Endometrium (tissue), 2 donors: ENCODE measurements around the gene CLCN7.
"Not testable (repeated sequence)": the region's sequence is repeated elsewhere in the genome, so short reads cannot be mapped to it uniquely, and the experiment has no call there.

Experiments
- FAIRE-seq: peaks from 2 replicates; lab custom pipeline; 2012; peaks lifted over from hg19 to GRCh38; lab: Jason Lieb, UNC
- donor health status: control.
- donor health status: control.

The CLCN7 gene

GRCh38 chr16:1487395-1488053 is 12.7 kb upstream of the CLCN7 start:
- FAIRE-seq: no peak

- FAIRE-seq: no peak
These were observed 11.9 kb upstream of the CLCN7 start for GRCh38 chr16:1486551-1487390.

GRCh38 chr16:1485847-1486496 is 11.1 kb upstream of the CLCN7 start:
- FAIRE-seq: no peak

GRCh38 chr16:1481906-1482835 is 7.3 kb upstream of the CLCN7 start:
- no peak for FAIRE-seq

GRCh38 chr16:1478937-1479336 is 4.1 kb upstream of the CLCN7 start:
- FAIRE-seq: not testable (repeated sequence)

GRCh38 chr16:1477033-1477432 is 2.2 kb upstream of the CLCN7 start:
- no peak for FAIRE-seq

GRCh38 chr16:1475552-1476114 is 805 bp upstream of the CLCN7 start:
- FAIRE-seq: no peak

- no peak for FAIRE-seq
These were observed 589 bp downstream of the CLCN7 start for GRCh38 chr16:1474082-1474795.

- FAIRE-seq: no peak
These were observed 1.9 kb downstream of the CLCN7 start for GRCh38 chr16:1472974-1473373.

- FAIRE-seq: no peak
These were observed 3.1 kb downstream of the CLCN7 start for GRCh38 chr16:1471569-1472194.

- FAIRE-seq: no peak
These were observed 4.2 kb downstream of the CLCN7 start for GRCh38 chr16:1470481-1471251.

GRCh38 chr16:1469693-1470201 is 5.1 kb downstream of the CLCN7 start:
- no peak for FAIRE-seq

- FAIRE-seq: not testable (repeated sequence)
These were observed 5.7 kb downstream of the CLCN7 start for GRCh38 chr16:1469141-1469540.

GRCh38 chr16:1468426-1468810 is 6.4 kb downstream of the CLCN7 start:
- no peak for FAIRE-seq

- no peak for FAIRE-seq
These were observed 7.8 kb downstream of the CLCN7 start for GRCh38 chr16:1466968-1467521.

GRCh38 chr16:1466054-1466453 is 8.8 kb downstream of the CLCN7 start:
- FAIRE-seq: no peak

- FAIRE-seq: no peak
These were observed 9.3 kb downstream of the CLCN7 start for GRCh38 chr16:1465567-1465915.

GRCh38 chr16:1464894-1465566 is 9.8 kb downstream of the CLCN7 start:
- no peak for FAIRE-seq
